Neural progenitor cell (in vitro differentiated cells): ENCODE data around the gene PLG. TPM values are rescaled to one million over a fixed set of nuclear protein-coding genes. Genes with fewer than 3 reads are reported as not detected.

Experiments
- DNase-seq: peaks from one replicate; pipeline ENCODE4 v3.0.0-alpha.2; 2016; ENCODE audit warnings: low spot score
- H2AFZ ChIP-seq: fragments of 200-600 bp; sonication (generic); replicated peaks from 2 replicates; pipeline ENCODE4 v1.6.1; 2016; ENCODE audit warnings: antibody characterized with exemption
- H3F3A ChIP-seq: fragments of 200-600 bp; sonication (generic); 2 replicates; pipeline ENCODE4 v1.6.1; 2016; ENCODE audit warnings: antibody characterized with exemption, low read depth
- H3K27ac ChIP-seq: fragments of 200-600 bp; sonication (generic); 2 replicates; pipeline ENCODE4 v1.5.1; 2016; ENCODE audit warnings: mild to moderate bottlenecking
- H3K27me3 ChIP-seq: fragments of 200-600 bp; sonication (generic); 2 replicates; pipeline ENCODE4 v1.6.1; 2016; ENCODE audit warnings: mild to moderate bottlenecking, moderate library complexity
- H3K36me3 ChIP-seq: fragments of 200-600 bp; sonication (generic); 2 replicates; pipeline ENCODE4 v1.5.1; 2016
- H3K4me1 ChIP-seq: fragments of 200-600 bp; sonication (generic); 2 replicates; pipeline ENCODE4 v1.6.1; 2016; ENCODE audit warnings: mixed run types
- H3K4me2 ChIP-seq: fragments of 200-600 bp; sonication (generic); 2 replicates; pipeline ENCODE4 v1.6.1; 2016
- H3K4me3 ChIP-seq: fragments of 200-600 bp; sonication (generic); 2 replicates; pipeline ENCODE4 v1.5.1; 2016
- H3K79me2 ChIP-seq: fragments of 200-600 bp; sonication (generic); 2 replicates; pipeline ENCODE4 v1.6.1; 2016; ENCODE audit warnings: low read depth
- H3K9ac ChIP-seq: fragments of 200-600 bp; sonication (generic); 2 replicates; pipeline ENCODE4 v1.6.1; 2016
- H3K9me3 ChIP-seq: fragments of 200-600 bp; sonication (generic); 2 replicates; pipeline ENCODE4 v1.5.1; 2016; ENCODE audit warnings: low read depth
- H4K20me1 ChIP-seq: fragments of 200-600 bp; sonication (generic); 2 replicates; pipeline ENCODE4 v1.6.1; 2016; ENCODE audit warnings: low read depth
- H3K27ac Mint-ChIP-seq: 3 replicates; pipeline ENCODE4 v1.8.0; 2021; ENCODE audit warnings: mixed read lengths
- H3K27me3 Mint-ChIP-seq: 2 replicates; pipeline ENCODE4 v1.8.0; 2022; ENCODE audit warnings: low read depth, mild to moderate bottlenecking, inconsistent platforms, moderate library complexity, mixed read lengths; ENCODE audit not compliant: insufficient read depth
- H3K36me3 Mint-ChIP-seq: 3 replicates; pipeline ENCODE4 v1.8.0; 2021; ENCODE audit warnings: mixed read lengths
- H3K4me1 Mint-ChIP-seq: 3 replicates; pipeline ENCODE4 v1.8.0; 2021; ENCODE audit warnings: mixed read lengths
- H3K4me3 Mint-ChIP-seq: 3 replicates; pipeline ENCODE4 v1.8.0; 2021; ENCODE audit warnings: mild to moderate bottlenecking, moderate library complexity, mixed read lengths
- H3K9me3 Mint-ChIP-seq: 3 replicates; pipeline ENCODE4 v1.8.0; 2020; ENCODE audit warnings: mixed read lengths
- CTCF ChIP-seq: fragments of 200-600 bp; sonication (generic); IDR thresholded peaks from 2 replicates; pipeline ENCODE4 v1.5.1; 2017; ENCODE audit warnings: antibody characterized with exemption, mild to moderate bottlenecking
- EZH2 ChIP-seq: fragments of 200-600 bp; sonication (generic); IDR thresholded peaks from 2 replicates; pipeline ENCODE4 v1.6.1; 2017; ENCODE audit warnings: antibody characterized with exemption, mild to moderate bottlenecking, moderate library complexity
- EZH2phosphoT487 ChIP-seq: fragments of 200-600 bp; sonication (generic); IDR thresholded peaks from 2 replicates; pipeline ENCODE4 v1.6.1; 2017; ENCODE audit warnings: antibody characterized with exemption
- total RNA-seq: library from RNA; depleted of rRNA; stranded (reverse); fragments of >200 nt; gene quantifications from 2 replicates; pipeline ENCODE4 v1.2.3, GENCODE V29; 2015; ENCODE audit warnings: low replicate concordance

The PLG gene
- total RNA-seq, 1 donor from 2014 or later: not detected

- no peaks in the 10 kb centered on the region for H3K79me2 ChIP-seq
- H3K4me1 ChIP-seq: no peaks in the 10 kb centered on the region
- no peaks in the 10 kb centered on the region for H3F3A ChIP-seq
- H3K27ac ChIP-seq: no peak overlapping the region
- no peaks in the 10 kb centered on the region for H3K36me3 Mint-ChIP-seq
- H3K36me3 ChIP-seq: no peaks in the 10 kb centered on the region
- peaks cover 2% of the 10 kb centered on the region for H3K27me3 Mint-ChIP-seq
- no peaks in the 10 kb centered on the region for H3K27me3 ChIP-seq
- H3K4me1 Mint-ChIP-seq: no peaks in the 10 kb centered on the region
- H3K4me3 Mint-ChIP-seq: no peak overlapping the region
- no peaks in the 10 kb centered on the region for H3K9me3 Mint-ChIP-seq
- H3K9ac ChIP-seq: no peak overlapping the region
- no peak overlapping the region for H2AFZ ChIP-seq
- H3K4me2 ChIP-seq: no peak overlapping the region
- H3K9me3 ChIP-seq: no peaks in the 10 kb centered on the region
- H3K27ac Mint-ChIP-seq: no peak overlapping the region
- TF ChIP-seq CTCF (no peak), EZH2 (no peak), EZH2phosphoT487 (no peak)
- no peak for DNase-seq
- H3K4me3 ChIP-seq: no peak overlapping the region
- H4K20me1 ChIP-seq: no peaks in the 10 kb centered on the region
Observed at GRCh38 chr6:160714731-160715316, 12.8 kb downstream of the PLG start.

- DNase-seq: peak; percentile 13
- H4K20me1 ChIP-seq: no peaks in the 10 kb centered on the region
- no peaks in the 10 kb centered on the region for H3K36me3 ChIP-seq
- no peaks in the 10 kb centered on the region for H3K79me2 ChIP-seq
- no peak overlapping the region for H3K27ac Mint-ChIP-seq
- H3K27ac ChIP-seq: no peak overlapping the region
- TF ChIP-seq CTCF (peak; percentile 47), EZH2phosphoT487 (no peak)
- no peaks in the 10 kb centered on the region for H3F3A ChIP-seq
- no peaks in the 10 kb centered on the region for H3K9me3 Mint-ChIP-seq
- no peak overlapping the region for H3K4me3 Mint-ChIP-seq
- peaks cover 6% of the 10 kb centered on the region for H3K27me3 Mint-ChIP-seq
- H3K4me3 ChIP-seq: no peak overlapping the region
- H3K9ac ChIP-seq: no peak overlapping the region
- H3K4me2 ChIP-seq: no peak overlapping the region
- H3K36me3 Mint-ChIP-seq: no peaks in the 10 kb centered on the region
- H3K27me3 ChIP-seq: no peaks in the 10 kb centered on the region
- H3K4me1 ChIP-seq: no peaks in the 10 kb centered on the region
- no peak overlapping the region for H2AFZ ChIP-seq
- no peaks in the 10 kb centered on the region for H3K4me1 Mint-ChIP-seq
- H3K9me3 ChIP-seq: no peaks in the 10 kb centered on the region
Observed at GRCh38 chr6:160730911-160731310, 28.9 kb downstream of the PLG start.

- Histone ChIP-seq H3K36me3 (no peaks in the 10 kb centered on the region), H3K4me2 (no peak overlapping the region), H3K27me3 (no peaks in the 10 kb centered on the region), H3K4me3 (no peak overlapping the region), H3F3A (no peaks in the 10 kb centered on the region), H2AFZ (no peak overlapping the region), H3K27ac (no peak overlapping the region), H4K20me1 (no peaks in the 10 kb centered on the region), H3K4me1 (no peaks in the 10 kb centered on the region), H3K9me3 (no peaks in the 10 kb centered on the region), H3K79me2 (no peaks in the 10 kb centered on the region), H3K9ac (no peak overlapping the region)
- Mint-ChIP-seq H3K27me3 (peaks cover 6% of the 10 kb centered on the region), H3K27ac (no peak overlapping the region), H3K36me3 (no peaks in the 10 kb centered on the region), H3K4me3 (no peak overlapping the region), H3K9me3 (no peaks in the 10 kb centered on the region), H3K4me1 (no peaks in the 10 kb centered on the region)
- TF ChIP-seq CTCF (peak; percentile 78), EZH2 (no peak)
- peak; percentile 77 for DNase-seq
Observed at GRCh38 chr6:160733050-160733646, 31.1 kb downstream of the PLG start.
